GM19452 (cell line): ENCODE measurements around the gene GTF2H1.
"Not testable (repeated sequence)": the region's sequence is repeated elsewhere in the genome, so short reads cannot be mapped to it uniquely, and the experiment has no call there.

ENCODE experiments used
- ATAC-seq: cut with Tn5 transposase; IDR thresholded peaks from one replicate; pipeline ENCODE4 v1.9.1; 2021; ENCODE audit not compliant: unreplicated experiment

GTF2H1 gene

GRCh38 chr11:18372201-18372600 is 49.8 kb downstream of the GTF2H1 start:
- ATAC-seq, result no peak

- ATAC-seq, result no peak
Measured at GRCh38 chr11:18374956-18375355, 52.6 kb downstream of the GTF2H1 start.

- ATAC-seq, result no peak
Measured at GRCh38 chr11:18375941-18376340, 53.6 kb downstream of the GTF2H1 start.

GRCh38 chr11:18379201-18379600 is 56.8 kb downstream of the GTF2H1 start:
- no peak for ATAC-seq

- peak; percentile 80 for ATAC-seq
Measured at GRCh38 chr11:18383388-18384156, 61.2 kb downstream of the GTF2H1 start.

GRCh38 chr11:18384157-18384641 is 61.8 kb downstream of the GTF2H1 start:
- ATAC-seq, result peak; percentile 49

GRCh38 chr11:18390088-18390487 is 67.7 kb downstream of the GTF2H1 start:
- ATAC-seq, result no peak

GRCh38 chr11:18392434-18393321 is 70.3 kb downstream of the GTF2H1 start:
- no peak for ATAC-seq

- ATAC-seq, result no peak
Measured at GRCh38 chr11:18393581-18394274, 71.4 kb downstream of the GTF2H1 start.

- ATAC-seq, result peak; percentile 63
Measured at GRCh38 chr11:18394275-18394927, 72.0 kb downstream of the GTF2H1 start, which contains the start of gene LDHA. TSS of gene LDHA (plus strand) at chr11:18394563. CDS start at chr11:18396843, 2,280 bp downstream.

GRCh38 chr11:18394928-18395734 is 72.8 kb downstream of the GTF2H1 start:
- ATAC-seq, result no peak

GRCh38 chr11:18395735-18396504 is 73.6 kb downstream of the GTF2H1 start:
- ATAC-seq, result peak; percentile 73

- ATAC-seq, result no peak
Measured at GRCh38 chr11:18397921-18398320, 75.6 kb downstream of the GTF2H1 start.

GRCh38 chr11:18401077-18401476 is 78.7 kb downstream of the GTF2H1 start:
- not testable (repeated sequence) for ATAC-seq

- no peak for ATAC-seq
Measured at GRCh38 chr11:18404062-18404461, 81.7 kb downstream of the GTF2H1 start.

- ATAC-seq, result not testable (repeated sequence)
Measured at GRCh38 chr11:18407400-18407799, 85.0 kb downstream of the GTF2H1 start.

GRCh38 chr11:18408558-18409291 is 86.4 kb downstream of the GTF2H1 start:
- ATAC-seq, result no peak

GRCh38 chr11:18416459-18416858 is 94.1 kb downstream of the GTF2H1 start:
- no peak for ATAC-seq
